ENCODE results near the gene SLC29A3.
"Not testable (repeated sequence)": the region's sequence is repeated elsewhere in the genome, so short reads cannot be mapped to it uniquely, and the experiment has no call there.

Gene SLC29A3

GRCh38 chr10:71349406-71349805, 30.3 kb downstream of the SLC29A3 start:
- DNase-seq: no peak

- no peak for DNase-seq
These were observed 32.0 kb downstream of the SLC29A3 start for GRCh38 chr10:71351087-71351486.

- no peak for DNase-seq
These were observed 32.7 kb downstream of the SLC29A3 start for GRCh38 chr10:71351628-71352319.

GRCh38 chr10:71353639-71354038, 34.6 kb downstream of the SLC29A3 start:
- DNase-seq: no peak

GRCh38 chr10:71354776-71355175, 35.7 kb downstream of the SLC29A3 start:
- DNase-seq: no peak

- DNase-seq: no peak
These were observed 36.8 kb downstream of the SLC29A3 start for GRCh38 chr10:71355886-71356285.

GRCh38 chr10:71357792-71358265, 38.8 kb downstream of the SLC29A3 start:
- DNase-seq: no peak

- DNase-seq: no peak
These were observed 39.2 kb downstream of the SLC29A3 start for GRCh38 chr10:71358277-71358676.

- not testable (repeated sequence) for DNase-seq
These were observed 39.8 kb downstream of the SLC29A3 start for GRCh38 chr10:71358906-71359305.

- DNase-seq: no peak
These were observed 40.4 kb downstream of the SLC29A3 start for GRCh38 chr10:71359364-71360046.

- no peak for DNase-seq
These were observed 41.7 kb downstream of the SLC29A3 start for GRCh38 chr10:71360735-71361134.

- DNase-seq: no peak
These were observed 42.5 kb downstream of the SLC29A3 start for GRCh38 chr10:71361581-71361980.

- DNase-seq: no peak
These were observed 43.1 kb downstream of the SLC29A3 start for GRCh38 chr10:71362141-71362540.

GRCh38 chr10:71363936-71364335, 44.9 kb downstream of the SLC29A3 start:
- DNase-seq: no peak

GRCh38 chr10:71365366-71365765, 46.3 kb downstream of the SLC29A3 start:
- no peak for DNase-seq

- no peak for DNase-seq
These were observed 47.6 kb downstream of the SLC29A3 start for GRCh38 chr10:71366690-71367089.

- no peak for DNase-seq
These were observed 48.2 kb downstream of the SLC29A3 start for GRCh38 chr10:71367271-71367670.

- DNase-seq: no peak
These were observed 49.1 kb downstream of the SLC29A3 start for GRCh38 chr10:71368176-71368575.

- DNase-seq: no peak
These were observed 49.6 kb downstream of the SLC29A3 start for GRCh38 chr10:71368643-71369042.

- DNase-seq: no peak
These were observed 50.5 kb downstream of the SLC29A3 start for GRCh38 chr10:71369602-71370001.

- no peak for DNase-seq
These were observed 51.0 kb downstream of the SLC29A3 start for GRCh38 chr10:71370031-71370430.

- DNase-seq: no peak
These were observed 52.7 kb downstream of the SLC29A3 start for GRCh38 chr10:71371750-71372166.

GRCh38 chr10:71372882-71373495, 53.9 kb downstream of the SLC29A3 start:
- no peak for DNase-seq

Measured in T1000 (cell line).